ENCODE data around the gene PDS5A.
A peak's percentile ranks its signal among the peaks of the same experiment; 100 is the strongest.
"Not testable (repeated sequence)": the region's sequence is repeated elsewhere in the genome, so short reads cannot be mapped to it uniquely, and the experiment has no call there.

The PDS5A gene

GRCh38 chr4:39976945-39977488, 694 bp downstream of the PDS5A start:
- Mint-ChIP-seq H3K27ac (peak overlapping the region; percentile 94), H3K9me3 (no peaks in the 10 kb centered on the region), H3K36me3 (ENCODE audit: low read depth) (peaks cover 35% of the 10 kb centered on the region), H3K27me3 (no peaks in the 10 kb centered on the region), H3K4me3 (peak overlapping the region; percentile 97), H3K4me1 (ENCODE audit: low read depth) (peaks cover 42% of the 10 kb centered on the region)

GRCh38 chr4:39976141-39976944, 1.4 kb downstream of the PDS5A start:
- Mint-ChIP-seq H3K27me3 (no peaks in the 10 kb centered on the region), H3K4me1 (ENCODE audit: low read depth) (peaks cover 45% of the 10 kb centered on the region), H3K27ac (peak overlapping the region; percentile 94), H3K4me3 (peak overlapping the region; percentile 97), H3K36me3 (ENCODE audit: low read depth) (peaks cover 35% of the 10 kb centered on the region), H3K9me3 (no peaks in the 10 kb centered on the region)

GRCh38 chr4:39975488-39976089, 2.1 kb downstream of the PDS5A start:
- no peaks in the 10 kb centered on the region for H3K27me3 Mint-ChIP-seq
- peak overlapping the region; percentile 94 for H3K27ac Mint-ChIP-seq
- H3K36me3 Mint-ChIP-seq (ENCODE audit: low read depth) = peaks cover 39% of the 10 kb centered on the region
- H3K4me1 Mint-ChIP-seq (ENCODE audit: low read depth) = peaks cover 53% of the 10 kb centered on the region
- no peaks in the 10 kb centered on the region for H3K9me3 Mint-ChIP-seq
- peak overlapping the region; percentile 97 for H3K4me3 Mint-ChIP-seq

GRCh38 chr4:39973052-39973451, 4.7 kb downstream of the PDS5A start:
- not testable (repeated sequence) for H3K9me3 Mint-ChIP-seq, H3K27me3 Mint-ChIP-seq
- Mint-ChIP-seq H3K27ac (peak overlapping the region; percentile 49), H3K36me3 (ENCODE audit: low read depth) (peaks cover 53% of the 10 kb centered on the region), H3K4me3 (peak overlapping the region; percentile 54), H3K4me1 (ENCODE audit: low read depth) (peaks cover 56% of the 10 kb centered on the region)

- peaks cover 56% of the 10 kb centered on the region for H3K4me1 Mint-ChIP-seq (ENCODE audit: low read depth)
- H3K9me3 Mint-ChIP-seq = no peaks in the 10 kb centered on the region
- peaks cover 47% of the 10 kb centered on the region for H3K36me3 Mint-ChIP-seq (ENCODE audit: low read depth)
- H3K4me3 Mint-ChIP-seq = no peak overlapping the region
- H3K27ac Mint-ChIP-seq = peak overlapping the region; percentile 40
- H3K27me3 Mint-ChIP-seq = no peaks in the 10 kb centered on the region
These were observed 6.8 kb downstream of the PDS5A start for GRCh38 chr4:39970671-39971640.

- no peak overlapping the region for H3K27ac Mint-ChIP-seq
- no peaks in the 10 kb centered on the region for H3K9me3 Mint-ChIP-seq
- H3K4me1 Mint-ChIP-seq (ENCODE audit: low read depth) = peaks cover 34% of the 10 kb centered on the region
- H3K4me3 Mint-ChIP-seq = no peak overlapping the region
- H3K27me3 Mint-ChIP-seq = no peaks in the 10 kb centered on the region
- peaks cover 38% of the 10 kb centered on the region for H3K36me3 Mint-ChIP-seq (ENCODE audit: low read depth)
These were observed 14.1 kb downstream of the PDS5A start for GRCh38 chr4:39963656-39964055.

- Mint-ChIP-seq H3K4me1 (ENCODE audit: low read depth) (peaks cover 39% of the 10 kb centered on the region), H3K4me3 (no peak overlapping the region), H3K27me3 (no peaks in the 10 kb centered on the region), H3K9me3 (no peaks in the 10 kb centered on the region), H3K27ac (no peak overlapping the region), H3K36me3 (ENCODE audit: low read depth) (peaks cover 39% of the 10 kb centered on the region)
These were observed 16.3 kb downstream of the PDS5A start for GRCh38 chr4:39961311-39961877.

GRCh38 chr4:39950861-39951481, 26.7 kb downstream of the PDS5A start:
- peaks cover 50% of the 10 kb centered on the region for H3K4me1 Mint-ChIP-seq (ENCODE audit: low read depth)
- no peak overlapping the region for H3K4me3 Mint-ChIP-seq
- no peaks in the 10 kb centered on the region for H3K9me3 Mint-ChIP-seq
- no peaks in the 10 kb centered on the region for H3K27me3 Mint-ChIP-seq
- H3K27ac Mint-ChIP-seq = no peak overlapping the region
- H3K36me3 Mint-ChIP-seq (ENCODE audit: low read depth) = peaks cover 32% of the 10 kb centered on the region

GRCh38 chr4:39947963-39948362, 29.7 kb downstream of the PDS5A start:
- Mint-ChIP-seq H3K9me3 (no peaks in the 10 kb centered on the region), H3K4me1 (ENCODE audit: low read depth) (peaks cover 65% of the 10 kb centered on the region), H3K27ac (no peak overlapping the region), H3K4me3 (no peak overlapping the region), H3K27me3 (no peaks in the 10 kb centered on the region), H3K36me3 (ENCODE audit: low read depth) (peaks cover 19% of the 10 kb centered on the region)

GRCh38 chr4:39947417-39947816, 30.3 kb downstream of the PDS5A start:
- Mint-ChIP-seq H3K27me3 (no peaks in the 10 kb centered on the region), H3K4me1 (ENCODE audit: low read depth) (peaks cover 65% of the 10 kb centered on the region), H3K27ac (peak overlapping the region; percentile 63), H3K36me3 (ENCODE audit: low read depth) (peaks cover 18% of the 10 kb centered on the region), H3K9me3 (no peaks in the 10 kb centered on the region), H3K4me3 (no peak overlapping the region)

GRCh38 chr4:39944245-39944644, 33.5 kb downstream of the PDS5A start:
- Mint-ChIP-seq H3K4me1 (ENCODE audit: low read depth) (peaks cover 66% of the 10 kb centered on the region), H3K36me3 (ENCODE audit: low read depth) (peaks cover 11% of the 10 kb centered on the region)
- not testable (repeated sequence) for H3K9me3 Mint-ChIP-seq, H3K27me3 Mint-ChIP-seq, H3K4me3 Mint-ChIP-seq, H3K27ac Mint-ChIP-seq

- H3K27ac Mint-ChIP-seq = no peak overlapping the region
- H3K27me3 Mint-ChIP-seq = no peaks in the 10 kb centered on the region
- H3K9me3 Mint-ChIP-seq = no peaks in the 10 kb centered on the region
- H3K4me1 Mint-ChIP-seq (ENCODE audit: low read depth) = peaks cover 64% of the 10 kb centered on the region
- peaks cover 14% of the 10 kb centered on the region for H3K36me3 Mint-ChIP-seq (ENCODE audit: low read depth)
- no peak overlapping the region for H3K4me3 Mint-ChIP-seq
These were observed 35.2 kb downstream of the PDS5A start for GRCh38 chr4:39942507-39942906.

GRCh38 chr4:39941682-39942217, 36.0 kb downstream of the PDS5A start:
- Mint-ChIP-seq H3K9me3 (no peaks in the 10 kb centered on the region), H3K27ac (peak overlapping the region; percentile 8), H3K36me3 (ENCODE audit: low read depth) (peaks cover 13% of the 10 kb centered on the region), H3K27me3 (no peaks in the 10 kb centered on the region), H3K4me1 (ENCODE audit: low read depth) (peaks cover 61% of the 10 kb centered on the region), H3K4me3 (no peak overlapping the region)
